SK-N-MC (cell line): ENCODE measurements around the gene PCDHGA2.
"Not testable (repeated sequence)": the region's sequence is repeated elsewhere in the genome, so short reads cannot be mapped to it uniquely, and the experiment has no call there.

ENCODE experiments used
- DNase-seq: peaks from one replicate; pipeline ENCODE4 v3.0.0-alpha.2; 2011; ENCODE audit warnings: low read depth, low spot score
- H3K27ac ChIP-seq: fragments of 200-600 bp; sonication (generic); 2 replicates; pipeline ENCODE4 v1.5.1; 2016; ENCODE audit warnings: mixed run types
- H3K36me3 ChIP-seq: fragments of 200-600 bp; sonication (generic); 2 replicates; pipeline ENCODE4 v1.6.1; 2017; ENCODE audit warnings: antibody characterized with exemption, low read length, mixed read lengths; ENCODE audit not compliant: insufficient read depth
- H3K4me3 ChIP-seq: fragments of 200-600 bp; sonication (generic); 2 replicates; pipeline ENCODE4 v1.5.1; 2016
- H3K9ac ChIP-seq: fragments of 200-600 bp; sonication (generic); 2 replicates; pipeline ENCODE4 v1.8.0; 2017; ENCODE audit warnings: mixed run types, mixed read lengths; ENCODE audit not compliant: insufficient read length
- H3K9me3 ChIP-seq: fragments of 200-600 bp; sonication (generic); 2 replicates; pipeline ENCODE4 v1.6.1; 2017; ENCODE audit warnings: low read depth, mild to moderate bottlenecking, antibody characterized with exemption, low read length, moderate library complexity, mixed read lengths
- EZH2 ChIP-seq: fragments of 200-600 bp; sonication (generic); IDR thresholded peaks from one replicate; pipeline ENCODE4 v1.6.1; 2017; ENCODE audit warnings: antibody characterized with exemption
- FOXP2 ChIP-seq: optimal IDR thresholded peaks from 2 replicates; pipeline ENCODE3; 2011; ENCODE audit warnings: mild to moderate bottlenecking, moderate library complexity; ENCODE audit not compliant: insufficient read depth; ENCODE audit errors: extremely low read length, control extremely low read depth
- POLR2AphosphoS5 ChIP-seq: IDR thresholded peaks from 2 replicates; pipeline ENCODE4 v1.6.1; 2012; ENCODE audit warnings: mild to moderate bottlenecking, low read depth, low read length, borderline replicate concordance

PCDHGA2 gene

DNA sequence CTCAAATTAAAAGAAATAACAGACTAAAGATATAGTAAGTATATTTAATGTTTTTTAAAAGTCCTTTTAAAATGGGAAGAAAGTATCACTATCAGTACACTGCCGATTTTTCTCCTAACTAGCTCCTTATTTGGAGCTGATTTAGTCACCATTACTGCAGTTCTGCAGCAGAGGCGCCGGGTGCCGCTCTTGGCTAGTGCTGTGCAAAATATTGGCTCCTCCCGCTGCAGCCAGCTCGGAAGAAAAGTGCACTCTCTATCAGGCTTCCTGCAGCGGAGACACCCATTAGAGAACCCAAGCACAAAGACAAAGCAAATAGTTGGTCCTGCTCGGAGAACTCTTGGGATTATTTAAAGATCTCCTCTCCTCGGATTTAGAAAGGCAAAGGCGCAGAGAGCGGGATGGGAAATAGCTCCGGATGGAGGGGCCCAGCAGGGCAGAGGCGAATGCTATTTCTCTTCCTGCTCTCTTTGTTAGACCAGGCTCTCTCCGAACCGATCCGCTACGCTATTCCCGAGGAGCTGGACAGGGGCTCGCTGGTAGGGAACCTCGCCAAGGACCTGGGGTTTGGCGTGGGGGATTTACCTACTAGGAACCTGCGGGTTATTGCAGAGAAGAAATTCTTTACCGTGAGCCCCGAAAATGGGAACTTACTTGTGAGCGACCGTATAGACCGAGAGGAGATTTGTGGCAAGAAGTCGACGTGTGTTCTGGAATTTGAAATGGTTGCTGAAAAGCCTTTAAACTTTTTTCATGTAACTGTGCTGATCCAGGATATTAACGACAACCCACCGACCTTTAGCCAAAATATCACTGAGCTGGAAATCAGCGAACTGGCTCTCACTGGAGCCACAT, 31.7 kb downstream of the PCDHGA2 start, which contains the start of gene PCDHGB3:
Gene PCDHGB3, plus strand, starts transcription at position 249 of the 855 bp plus-strand sequence. Its CDS starts 153 bp downstream, at position 402.
- H3K4me3 ChIP-seq, result no peak within 1 kb of the TSS
- no peak for DNase-seq
- TF ChIP-seq EZH2 (no peak), POLR2AphosphoS5 (no peak), FOXP2 (no peak)

GRCh38 chr5:141371572-141372475, 33.3 kb downstream of the PCDHGA2 start:
- Histone ChIP-seq H3K4me3 (no peak overlapping the region), H3K36me3 (no peaks in the 10 kb centered on the region), H3K27ac (no peak overlapping the region), H3K9me3 (no peaks in the 10 kb centered on the region), H3K9ac (no peak overlapping the region)
- no peak for TF ChIP-seq POLR2AphosphoS5
- no peak for TF ChIP-seq EZH2
- TF ChIP-seq FOXP2, result no peak
- no peak for DNase-seq

More for the DNA sequence above, 31.7 kb downstream of the PCDHGA2 start, which contains the start of gene PCDHGB3:
- no peaks in the 10 kb centered on the region for H3K9me3 ChIP-seq
- no peak within 1 kb of the TSS for H3K9ac ChIP-seq
- no peaks in the 10 kb centered on the region for H3K36me3 ChIP-seq
- H3K27ac ChIP-seq, result no peak within 1 kb of the TSS

GRCh38 chr5:141373673-141374317, 35.2 kb downstream of the PCDHGA2 start, which contains the start of gene PCDHGA6:
Gene PCDHGA6 (plus strand): TSS chr5:141373891. CDS start chr5:141374084, 193 bp downstream.
- Histone ChIP-seq H3K9me3 (no peaks in the 10 kb centered on the region), H3K27ac (no peak within 1 kb of the TSS), H3K36me3 (no peaks in the 10 kb centered on the region), H3K4me3 (no peak within 1 kb of the TSS), H3K9ac (no peak within 1 kb of the TSS)
- no peak for DNase-seq
- TF ChIP-seq POLR2AphosphoS5, result no peak
- TF ChIP-seq EZH2, result no peak
- no peak for TF ChIP-seq FOXP2

GRCh38 chr5:141374627-141375026, 36.1 kb downstream of the PCDHGA2 start:
- no peak overlapping the region for H3K27ac ChIP-seq
- TF ChIP-seq POLR2AphosphoS5, result no peak
- TF ChIP-seq FOXP2, result no peak
- no peak for TF ChIP-seq EZH2
- no peak overlapping the region for H3K4me3 ChIP-seq
- no peaks in the 10 kb centered on the region for H3K36me3 ChIP-seq
- H3K9me3 ChIP-seq, result no peaks in the 10 kb centered on the region
- no peak overlapping the region for H3K9ac ChIP-seq
- no peak for DNase-seq

- H3K9me3 ChIP-seq, H3K9ac ChIP-seq, H3K27ac ChIP-seq, H3K4me3 ChIP-seq, H3K36me3 ChIP-seq, DNase-seq: not testable (repeated sequence)
These were observed 37.0 kb downstream of the PCDHGA2 start for GRCh38 chr5:141375444-141376155.

- Histone ChIP-seq H3K9ac (peak within 1 kb of the TSS; percentile 68), H3K9me3 (no peaks in the 10 kb centered on the region), H3K36me3 (no peaks in the 10 kb centered on the region), H3K27ac (no peak within 1 kb of the TSS), H3K4me3 (peak within 1 kb of the TSS; percentile 76)
- DNase-seq, result no peak
- TF ChIP-seq EZH2 (no peak), FOXP2 (no peak), POLR2AphosphoS5 (no peak)
These were observed 44.1 kb downstream of the PCDHGA2 start, which contains the start of gene PCDHGA7 for GRCh38 chr5:141382469-141383294. Gene PCDHGA7 (plus strand): TSS chr5:141382742. CDS start chr5:141382900, 158 bp downstream.

- TF ChIP-seq FOXP2 (no peak), EZH2 (no peak), POLR2AphosphoS5 (no peak)
- H3K9me3 ChIP-seq, result no peaks in the 10 kb centered on the region
These were observed 44.8 kb downstream of the PCDHGA2 start for GRCh38 chr5:141383345-141383744.

More at GRCh38 chr5:141383345-141383744, 44.8 kb downstream of the PCDHGA2 start:
- Histone ChIP-seq H3K4me3 (peak overlapping the region; percentile 76), H3K27ac (no peak overlapping the region), H3K36me3 (no peaks in the 10 kb centered on the region), H3K9ac (no peak overlapping the region)
- DNase-seq, result no peak
